Caco-2 (cell line): Measurements from ENCODE around the gene LEMD3. TPM values are rescaled to one million over a fixed set of nuclear protein-coding genes. Genes with fewer than 3 reads are reported as not detected.

Experiments used
- BruUV-seq: library from RNA; stranded (reverse); fragments of 400-500 nt; replicated peaks from 2 replicates; lab custom pipeline; 2021; lab: Mats Ljungman, UMichigan
- CTCF ChIA-PET: fragments of 300-600 bp; sonication (Branson Sonifier 250); formaldehyde crosslinking; loops from one replicate; lab custom pipeline; 2022; ENCODE audit warnings: antibody characterized with exemption; lab: Charles Lee
- POLR2A ChIA-PET: fragments of 300-600 bp; sonication (Branson Sonifier 250); formaldehyde crosslinking; loops from one replicate; lab custom pipeline; 2022; ENCODE audit warnings: antibody characterized with exemption; lab: Charles Lee
- DNase-seq, 2 experiments: peaks; one replicate each; pipeline versions ENCODE4 v3.0.0 to v3.0.0-alpha.2; 2020 to 2022
- H3K27me3 ChIP-seq: replicated peaks from 2 replicates; pipeline ENCODE4 v1.6.0; 2011; ENCODE audit warnings: low read length; ENCODE audit not compliant: control insufficient read depth, insufficient read depth
- H3K36me3 ChIP-seq: 2 replicates; pipeline ENCODE4 v1.5.1; 2011; ENCODE audit warnings: low read length; ENCODE audit not compliant: control insufficient read depth, insufficient read depth
- H3K4me1 ChIP-seq: fragments of 250-450 bp; sonication (Bioruptor Pico); 2 replicates; pipeline ENCODE4 v1.5.1; 2020; ENCODE audit warnings: mild to moderate bottlenecking
- H3K4me3 ChIP-seq: 2 replicates; pipeline ENCODE4 v1.5.1; 2011; ENCODE audit warnings: low read depth, mild to moderate bottlenecking, control low read depth, low read length
- H3K9me3 ChIP-seq: fragments of 250-450 bp; sonication (Bioruptor Pico); 2 replicates; pipeline ENCODE4 v1.5.1; 2020; ENCODE audit warnings: mild to moderate bottlenecking, moderate library complexity
- H3K27ac Mint-ChIP-seq: one replicate; pipeline ENCODE4 v1.8.0; 2022; ENCODE audit warnings: mixed read lengths; ENCODE audit not compliant: unreplicated experiment
- H3K27me3 Mint-ChIP-seq: one replicate; pipeline ENCODE4 v1.8.0; 2022; ENCODE audit warnings: mixed read lengths; ENCODE audit not compliant: insufficient read depth, unreplicated experiment
- H3K36me3 Mint-ChIP-seq: one replicate; pipeline ENCODE4 v1.8.0; 2022; ENCODE audit warnings: mild to moderate bottlenecking, mixed read lengths; ENCODE audit not compliant: insufficient read depth, unreplicated experiment
- H3K4me1 Mint-ChIP-seq: one replicate; pipeline ENCODE4 v1.8.0; 2022; ENCODE audit warnings: low read depth, mixed read lengths; ENCODE audit not compliant: unreplicated experiment
- H3K4me3 Mint-ChIP-seq: one replicate; pipeline ENCODE4 v1.8.0; 2022; ENCODE audit warnings: mild to moderate bottlenecking, moderate library complexity, mixed read lengths; ENCODE audit not compliant: unreplicated experiment
- H3K9me3 Mint-ChIP-seq: one replicate; pipeline ENCODE4 v1.8.0; 2022; ENCODE audit warnings: mixed read lengths; ENCODE audit not compliant: unreplicated experiment
- intact Hi-C: fragments of 100-400 bp; cut with micrococcal nuclease; formaldehyde crosslinking; loops from one replicate; pipeline ENCODE4 v1.10.0; 2022; ENCODE audit not compliant: unreplicated experiment
- total RNA-seq: library from RNA; stranded (reverse); gene quantifications from 2 replicates; pipeline ENCODE4 v1.2.3, GENCODE V29; 2022
- TF ChIP-seq, protein P1 (sequence below), 2 experiments: fragments of 200-600 bp in 1 of 2; IDR thresholded peaks; 1 replicate in 1 of 2; 2 replicates in 1 of 2; pipeline versions ENCODE4 v1.5.1 to v1.8.0; 2011 to 2022; ENCODE audit warnings: antibody characterized with exemption in 1 of 2, control low read depth in 1 of 2, inconsistent platforms in 1 of 2, low read depth in 1 of 2, low read length in 1 of 2, mild to moderate bottlenecking in 1 of 2, moderate library complexity in 1 of 2; ENCODE audit not compliant: insufficient read depth in 1 of 2, severe bottlenecking in 1 of 2, unreplicated experiment in 1 of 2

Gene LEMD3
- total RNA-seq, 1 experiment from 2014 or later = 35.8 TPM

DNA sequence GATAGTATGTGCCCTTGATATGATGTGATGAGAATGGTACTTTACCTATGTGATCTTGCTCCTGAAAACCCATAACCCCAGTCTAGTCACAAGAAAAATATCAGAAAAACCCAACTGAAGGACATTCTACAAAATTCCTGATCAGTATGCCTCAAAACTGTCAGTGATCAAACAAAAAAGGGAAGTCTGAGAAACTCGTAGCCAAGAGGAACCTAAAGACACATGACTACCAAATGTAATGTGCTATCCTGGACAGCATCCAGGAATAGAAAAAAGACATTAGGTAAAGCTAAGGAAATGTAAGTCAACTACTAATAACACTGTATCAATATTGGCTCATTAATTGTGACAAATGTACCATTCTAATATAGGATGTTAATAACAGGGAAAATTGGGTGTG lies 44.1 kb upstream of the LEMD3 start:
- H3K36me3 ChIP-seq = no peaks in the 10 kb centered on the region
- H3K36me3 Mint-ChIP-seq = no peaks in the 10 kb centered on the region
- intact Hi-C loops = no loop called here
- no peaks in the 10 kb centered on the region for H3K9me3 ChIP-seq
- H3K4me3 Mint-ChIP-seq = no peak overlapping the region
- no TSS peak for BruUV-seq
- H3K27me3 Mint-ChIP-seq = no peaks in the 10 kb centered on the region
- no peaks in the 10 kb centered on the region for H3K4me1 ChIP-seq
- H3K4me1 Mint-ChIP-seq = no peaks in the 10 kb centered on the region
- ChIA-PET CTCF (interaction anchor here (2.6 kb wide), 1 partner anchor 235 kb away, joined by 7 read pairs; no protein-coding TSS in a partner anchor), POLR2A (no interaction called here)
- DNase-seq = no peak
- no peak overlapping the region for H3K27ac Mint-ChIP-seq
- no peak overlapping the region for H3K4me3 ChIP-seq
- TF ChIP-seq, protein P1, sequence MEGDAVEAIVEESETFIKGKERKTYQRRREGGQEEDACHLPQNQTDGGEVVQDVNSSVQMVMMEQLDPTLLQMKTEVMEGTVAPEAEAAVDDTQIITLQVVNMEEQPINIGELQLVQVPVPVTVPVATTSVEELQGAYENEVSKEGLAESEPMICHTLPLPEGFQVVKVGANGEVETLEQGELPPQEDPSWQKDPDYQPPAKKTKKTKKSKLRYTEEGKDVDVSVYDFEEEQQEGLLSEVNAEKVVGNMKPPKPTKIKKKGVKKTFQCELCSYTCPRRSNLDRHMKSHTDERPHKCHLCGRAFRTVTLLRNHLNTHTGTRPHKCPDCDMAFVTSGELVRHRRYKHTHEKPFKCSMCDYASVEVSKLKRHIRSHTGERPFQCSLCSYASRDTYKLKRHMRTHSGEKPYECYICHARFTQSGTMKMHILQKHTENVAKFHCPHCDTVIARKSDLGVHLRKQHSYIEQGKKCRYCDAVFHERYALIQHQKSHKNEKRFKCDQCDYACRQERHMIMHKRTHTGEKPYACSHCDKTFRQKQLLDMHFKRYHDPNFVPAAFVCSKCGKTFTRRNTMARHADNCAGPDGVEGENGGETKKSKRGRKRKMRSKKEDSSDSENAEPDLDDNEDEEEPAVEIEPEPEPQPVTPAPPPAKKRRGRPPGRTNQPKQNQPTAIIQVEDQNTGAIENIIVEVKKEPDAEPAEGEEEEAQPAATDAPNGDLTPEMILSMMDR (IDR thresholded peaks at IDR 0.05; ENCODE audit: insufficient read depth in 1 of 2, low read depth in 1 of 2, low read length in 1 of 2, severe bottlenecking in 1 of 2, unreplicated experiment in 1 of 2) = no peak
- H3K9me3 Mint-ChIP-seq = no peaks in the 10 kb centered on the region
- no peaks in the 10 kb centered on the region for H3K27me3 ChIP-seq

DNA sequence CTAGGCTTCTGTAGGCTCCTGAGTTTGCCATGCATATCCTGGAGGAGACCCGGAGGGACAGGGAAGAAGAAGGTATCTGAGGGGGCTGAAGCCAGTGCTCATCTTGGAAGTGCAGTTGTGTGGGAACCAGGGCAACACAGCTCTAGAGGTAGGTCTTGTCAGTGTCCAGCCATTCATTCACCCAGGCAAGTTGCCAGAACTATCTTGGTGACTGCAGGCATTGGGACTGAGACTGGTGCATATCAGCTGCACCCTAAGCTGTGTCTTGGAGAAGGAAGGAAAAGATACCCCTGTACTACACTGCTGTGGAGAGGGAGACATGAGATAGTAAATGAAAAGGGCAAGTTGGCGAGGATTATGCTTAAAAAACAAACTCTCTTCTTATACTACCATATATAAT lies 43.4 kb upstream of the LEMD3 start:
- Mint-ChIP-seq H3K36me3 (no peaks in the 10 kb centered on the region), H3K27ac (no peak overlapping the region), H3K9me3 (no peaks in the 10 kb centered on the region), H3K27me3 (no peaks in the 10 kb centered on the region), H3K4me3 (no peak overlapping the region), H3K4me1 (no peaks in the 10 kb centered on the region)
- no TSS peak for BruUV-seq
- H3K4me1 ChIP-seq = no peaks in the 10 kb centered on the region
- no peaks in the 10 kb centered on the region for H3K27me3 ChIP-seq
- TF ChIP-seq, protein P1 (IDR thresholded peaks at IDR 0.05; ENCODE audit: insufficient read depth in 1 of 2, low read depth in 1 of 2, low read length in 1 of 2, severe bottlenecking in 1 of 2, unreplicated experiment in 1 of 2) = no peak
- no peak for DNase-seq
- intact Hi-C loops = no loop called here
- no peak overlapping the region for H3K4me3 ChIP-seq
- H3K9me3 ChIP-seq = no peaks in the 10 kb centered on the region
- ChIA-PET CTCF (interaction anchor here (2.6 kb wide), 1 partner anchor 236 kb away, joined by 7 read pairs; no protein-coding TSS in a partner anchor), POLR2A (no interaction called here)
- no peaks in the 10 kb centered on the region for H3K36me3 ChIP-seq

DNA sequence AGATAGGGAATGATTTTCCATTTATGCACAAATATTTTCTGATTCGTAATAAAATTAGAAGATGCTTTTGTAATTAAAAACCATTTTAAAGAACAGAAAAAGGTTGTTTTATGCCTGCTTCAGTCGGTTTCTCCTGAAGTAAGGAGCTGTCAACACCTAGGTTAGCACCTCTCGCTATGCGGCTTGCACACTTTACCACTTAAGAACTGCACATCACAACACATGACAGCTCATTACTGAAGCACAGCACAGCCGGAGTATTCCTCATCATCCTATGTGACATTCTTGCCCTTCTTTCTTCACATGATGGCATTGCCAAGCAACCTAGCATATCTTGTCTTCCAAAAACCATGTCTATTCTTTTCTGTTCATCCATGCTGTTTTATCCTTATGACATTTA lies 42.9 kb upstream of the LEMD3 start:
- H3K9me3 Mint-ChIP-seq = no peaks in the 10 kb centered on the region
- H3K27ac Mint-ChIP-seq = no peak overlapping the region
- POLR2A ChIA-PET = no interaction called here
- H3K4me3 Mint-ChIP-seq = no peak overlapping the region
- Histone ChIP-seq H3K27me3 (no peaks in the 10 kb centered on the region), H3K9me3 (no peaks in the 10 kb centered on the region), H3K4me1 (no peaks in the 10 kb centered on the region), H3K4me3 (no peak overlapping the region), H3K36me3 (no peaks in the 10 kb centered on the region)
- no peaks in the 10 kb centered on the region for H3K27me3 Mint-ChIP-seq
- no TSS peak for BruUV-seq
- DNase-seq = no peak
- no peaks in the 10 kb centered on the region for H3K4me1 Mint-ChIP-seq
- H3K36me3 Mint-ChIP-seq = no peaks in the 10 kb centered on the region
- CTCF ChIA-PET = interaction anchor here (2.6 kb wide), 1 partner anchor 236 kb away, joined by 7 read pairs; no protein-coding TSS in a partner anchor
- intact Hi-C loops = no loop called here
- TF ChIP-seq, protein P1 (IDR thresholded peaks at IDR 0.05; ENCODE audit: insufficient read depth in 1 of 2, low read depth in 1 of 2, low read length in 1 of 2, severe bottlenecking in 1 of 2, unreplicated experiment in 1 of 2) = no peak
